Left lung (tissue), 10 donors: ENCODE measurements around the gene PID1. TPM values are rescaled to one million over a fixed set of nuclear protein-coding genes. Genes with fewer than 3 reads are reported as not detected.

Experiments
- ATAC-seq: fragments of 200-7000 bp; cut with Tn5 transposase; one replicate; pipeline ENCODE4 v1.9.1; 2020; ENCODE audit warnings: moderate library complexity
- DNase-seq, 4 donors: peaks; one replicate each; pipeline ENCODE4 v3.0.0-alpha.2; 2013 to 2020
- H3K27ac ChIP-seq, 2 donors: fragments of 200-600 bp; sonication (generic) in 1 of 2; one replicate each; pipeline versions ENCODE4 v1.5.0 to v1.8.0; 2020 to 2021
- H3K27me3 ChIP-seq, 2 donors: fragments of 200-600 bp; sonication (generic) in 1 of 2; one replicate each; pipeline versions ENCODE4 v1.5.0 to v1.8.0; 2020 to 2021
- H3K36me3 ChIP-seq, 2 donors: fragments of 200-600 bp; sonication (generic) in 1 of 2; one replicate each; pipeline versions ENCODE4 v1.5.0 to v1.8.0; 2020 to 2021
- H3K4me1 ChIP-seq, 2 donors: fragments of 200-600 bp; one replicate each; pipeline ENCODE4 v1.8.0; 2021
- H3K4me3 ChIP-seq, 2 donors: fragments of 200-600 bp; sonication (generic) in 1 of 2; one replicate each; pipeline versions ENCODE4 v1.5.0 to v1.8.0; 2020 to 2021; ENCODE audit warnings: mild to moderate bottlenecking in 1 of 2
- H3K9me3 ChIP-seq, 2 donors: fragments of 200-600 bp; sonication (generic) in 1 of 2; one replicate each; pipeline versions ENCODE4 v1.5.0 to v1.8.0; 2020 to 2021
- intact Hi-C, 2 donors: fragments of 100-400 bp; cut with DNase I; formaldehyde crosslinking; loops; one replicate each; pipeline versions ENCODE4 v1.11.2 to v1.14.2; 2022
- polyA plus RNA-seq, 6 donors: library from polyadenylated mRNA; unstranded; fragments of 120-200 nt; gene quantifications; one replicate each; pipeline ENCODE4 v1.2.1, GENCODE V29; 2013; ENCODE audit not compliant: insufficient read length in 6 of 6
- total RNA-seq, 2 donors: library from RNA; stranded (reverse); fragmentation: NEBNext Ultra II Directional; extraction: Animal tissue kit (Norgen Biotek cat#: 25700); gene quantifications; one replicate each; pipeline ENCODE4 v1.2.1, GENCODE V29; 2021
- TF ChIP-seq, protein P1 (sequence below), 2 donors: fragments of 200-600 bp; sonication (generic) in 1 of 2; IDR thresholded peaks; one replicate each; pipeline versions ENCODE4 v1.5.0 to v1.8.0; 2021; ENCODE audit warnings: antibody characterized with exemption in 2 of 2
- donor health status: DM: no; HTN: yes; CAD: no.
- donor health status: DM: no; HTN: no; CAD: no.

Gene PID1
- total and polyA plus RNA-seq, 8 donors: 19.7 to 47.8 (median 27.4) TPM

DNA sequence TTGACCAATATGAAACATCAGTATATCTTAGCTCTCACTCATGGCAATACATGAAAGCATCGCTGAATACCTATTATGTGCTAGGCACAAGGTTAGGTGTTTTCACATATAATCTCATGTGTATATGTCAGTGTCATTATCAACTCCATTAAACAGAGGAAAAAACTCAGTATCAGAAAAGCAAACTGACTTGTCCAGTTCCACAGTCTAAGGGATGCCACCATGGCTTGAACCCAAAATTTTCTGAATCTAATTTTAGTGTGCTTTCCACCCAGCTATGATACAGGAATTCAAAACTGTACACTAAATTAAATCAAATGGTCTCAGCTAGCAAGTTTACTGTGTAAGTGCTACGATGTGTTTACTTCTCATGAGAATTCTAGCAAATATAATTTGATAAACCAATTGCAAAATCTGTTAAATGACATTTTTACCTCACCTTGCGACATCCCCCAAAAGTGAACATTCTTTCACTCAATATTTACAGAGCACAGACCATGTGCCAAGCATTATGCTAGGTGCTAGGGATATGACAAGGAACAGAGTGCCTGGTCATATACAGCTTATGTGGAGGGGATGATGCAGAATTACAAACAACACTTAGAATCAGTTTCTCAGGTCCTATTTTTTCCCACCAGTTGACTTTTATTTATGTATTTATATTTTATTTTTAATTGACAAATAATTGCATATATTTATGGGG, 211.6 kb downstream of the PID1 start:
- DNase-seq (no peak), ATAC-seq (no peak)
- Histone ChIP-seq H3K27me3 (no peaks in the 10 kb centered on the region), H3K4me3 (no peak overlapping the region), H3K9me3 (peaks cover 0 to 14% of the 10 kb centered on the region in 2 donors), H3K36me3 (no peaks in the 10 kb centered on the region), H3K4me1 (no peaks in the 10 kb centered on the region), H3K27ac (no peak overlapping the region)
- TF ChIP-seq, protein P1, sequence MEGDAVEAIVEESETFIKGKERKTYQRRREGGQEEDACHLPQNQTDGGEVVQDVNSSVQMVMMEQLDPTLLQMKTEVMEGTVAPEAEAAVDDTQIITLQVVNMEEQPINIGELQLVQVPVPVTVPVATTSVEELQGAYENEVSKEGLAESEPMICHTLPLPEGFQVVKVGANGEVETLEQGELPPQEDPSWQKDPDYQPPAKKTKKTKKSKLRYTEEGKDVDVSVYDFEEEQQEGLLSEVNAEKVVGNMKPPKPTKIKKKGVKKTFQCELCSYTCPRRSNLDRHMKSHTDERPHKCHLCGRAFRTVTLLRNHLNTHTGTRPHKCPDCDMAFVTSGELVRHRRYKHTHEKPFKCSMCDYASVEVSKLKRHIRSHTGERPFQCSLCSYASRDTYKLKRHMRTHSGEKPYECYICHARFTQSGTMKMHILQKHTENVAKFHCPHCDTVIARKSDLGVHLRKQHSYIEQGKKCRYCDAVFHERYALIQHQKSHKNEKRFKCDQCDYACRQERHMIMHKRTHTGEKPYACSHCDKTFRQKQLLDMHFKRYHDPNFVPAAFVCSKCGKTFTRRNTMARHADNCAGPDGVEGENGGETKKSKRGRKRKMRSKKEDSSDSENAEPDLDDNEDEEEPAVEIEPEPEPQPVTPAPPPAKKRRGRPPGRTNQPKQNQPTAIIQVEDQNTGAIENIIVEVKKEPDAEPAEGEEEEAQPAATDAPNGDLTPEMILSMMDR (IDR thresholded peaks at IDR 0.05): no peak
- intact Hi-C loops: no loop called here

- H3K27ac ChIP-seq: no peak overlapping the region
- DNase-seq (no peak), ATAC-seq (no peak)
- H3K36me3 ChIP-seq: no peaks in the 10 kb centered on the region
- H3K9me3 ChIP-seq: peaks cover 0 to 14% of the 10 kb centered on the region in 2 donors
- H3K4me3 ChIP-seq: no peak overlapping the region
- H3K4me1 ChIP-seq: no peaks in the 10 kb centered on the region
- no peaks in the 10 kb centered on the region for H3K27me3 ChIP-seq
- TF ChIP-seq, protein P1 (IDR thresholded peaks at IDR 0.05): no peak
- intact Hi-C loops: no loop called here
Observed at GRCh38 chr2:229057976-229058553, 213.0 kb downstream of the PID1 start.

GRCh38 chr2:229054311-229054710, 216.8 kb downstream of the PID1 start:
- ATAC-seq (no peak), DNase-seq (no peak)
- Histone ChIP-seq H3K4me1 (no peaks in the 10 kb centered on the region), H3K36me3 (no peaks in the 10 kb centered on the region), H3K9me3 (peaks cover 0 to 4% of the 10 kb centered on the region in 2 donors), H3K27me3 (no peaks in the 10 kb centered on the region), H3K27ac (no peak overlapping the region), H3K4me3 (no peak overlapping the region)
- TF ChIP-seq, protein P1 (IDR thresholded peaks at IDR 0.05): no peak
- intact Hi-C loops: no loop called here

GRCh38 chr2:229051798-229052197, 219.3 kb downstream of the PID1 start:
- TF ChIP-seq, protein P1 (IDR thresholded peaks at IDR 0.05): no peak
- intact Hi-C loops: no loop called here
- Histone ChIP-seq H3K4me1 (no peaks in the 10 kb centered on the region), H3K4me3 (no peak overlapping the region), H3K27ac (no peak overlapping the region), H3K36me3 (no peaks in the 10 kb centered on the region), H3K27me3 (no peaks in the 10 kb centered on the region), H3K9me3 (peaks cover 0 to 4% of the 10 kb centered on the region in 2 donors)
- ATAC-seq (no peak), DNase-seq (no peak)

DNA sequence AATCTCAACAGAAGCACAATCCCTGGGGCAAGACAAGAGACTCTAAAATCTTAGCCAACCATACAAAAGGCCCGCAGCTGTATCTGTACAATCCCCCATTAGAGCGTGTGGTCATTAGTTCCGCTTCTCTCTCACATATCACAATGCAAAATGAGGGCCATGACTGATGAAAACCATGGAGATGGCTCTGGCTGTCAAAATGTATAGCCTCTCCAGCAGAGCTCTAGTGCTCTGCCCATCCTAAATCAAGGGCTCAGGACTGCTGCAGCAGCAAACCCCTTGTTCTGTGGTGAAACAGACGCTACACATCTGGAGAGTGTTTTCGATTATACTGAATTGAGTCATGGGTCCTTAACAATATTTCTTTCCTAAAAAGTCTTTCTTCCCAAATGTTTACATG, 221.0 kb downstream of the PID1 start:
- no peak for ATAC-seq
- peak in 2 of 4 donors; percentile 9 to 32 for DNase-seq
- H3K27me3 ChIP-seq: no peaks in the 10 kb centered on the region
- H3K4me1 ChIP-seq: no peaks in the 10 kb centered on the region
- H3K36me3 ChIP-seq: no peaks in the 10 kb centered on the region
- intact Hi-C loops: no loop called here
- H3K9me3 ChIP-seq: peaks cover 0 to 3% of the 10 kb centered on the region in 2 donors
- no peak overlapping the region for H3K4me3 ChIP-seq
- H3K27ac ChIP-seq: no peak overlapping the region
- TF ChIP-seq, protein P1 (IDR thresholded peaks at IDR 0.05): no peak
